HepG2 (cell line): Measurements from ENCODE around the gene PCSK5. TPM values are rescaled to one million over a fixed set of nuclear protein-coding genes. Genes with fewer than 3 reads are reported as not detected.

Experiments used
- CHCHD3 ChIP-seq: sonication (generic); formaldehyde crosslinking; IDR thresholded peaks from 2 replicates; pipeline ENCODE4 v1.8.0; 2022; ENCODE audit warnings: mild to moderate bottlenecking, missing genetic modification reagents, moderate library complexity
- DNMT3B ChIP-seq: conservative IDR thresholded peaks from 2 replicates; pipeline ENCODE4 v1.6.1; 2016; ENCODE audit warnings: missing biosample characterization, control low read depth
- HNRNPLL ChIP-seq: fragments of 200-400 bp; formaldehyde crosslinking; IDR thresholded peaks from 2 replicates; pipeline ENCODE4 v1.6.1; 2017; ENCODE audit warnings: mild to moderate bottlenecking, low read depth, low read length; ENCODE audit not compliant: poor library complexity, severe bottlenecking
- LRRFIP1 ChIP-seq: sonication (generic); formaldehyde crosslinking; conservative IDR thresholded peaks from 2 replicates; pipeline ENCODE4 v1.4.0; 2020; ENCODE audit warnings: missing genetic modification reagents
- MTF1 ChIP-seq: sonication (generic); formaldehyde crosslinking; IDR thresholded peaks from 2 replicates; pipeline ENCODE4 v1.5.0; 2020; ENCODE audit warnings: missing genetic modification reagents
- NFKBIZ ChIP-seq: IDR thresholded peaks from 2 replicates; pipeline ENCODE4 v1.6.1; 2018; ENCODE audit warnings: missing genetic modification reagents, missing compliant biosample characterization
- NKX3-1 ChIP-seq: sonication (generic); formaldehyde crosslinking; IDR thresholded peaks from 2 replicates; pipeline ENCODE4 v1.5.0; 2020; ENCODE audit warnings: missing genetic modification reagents
- NRL ChIP-seq: sonication (generic); formaldehyde crosslinking; IDR thresholded peaks from 2 replicates; pipeline ENCODE4 v1.5.0; 2020; ENCODE audit warnings: missing genetic modification reagents, mild to moderate bottlenecking, moderate library complexity, borderline replicate concordance
- PCBP1 ChIP-seq: fragments of 200-400 bp; formaldehyde crosslinking; IDR thresholded peaks from 2 replicates; pipeline ENCODE4 v1.6.1; 2017; ENCODE audit warnings: mild to moderate bottlenecking, low read depth, low read length, borderline replicate concordance
- PITX1 ChIP-seq: sonication (generic); formaldehyde crosslinking; IDR thresholded peaks from 2 replicates; pipeline ENCODE4 v1.5.1; 2020; ENCODE audit warnings: mild to moderate bottlenecking, missing genetic modification reagents
- PRDM15 ChIP-seq: sonication (generic); formaldehyde crosslinking; IDR thresholded peaks from 2 replicates; pipeline ENCODE4 v1.4.0; 2020; ENCODE audit warnings: missing genetic modification reagents
- RFX5 ChIP-seq: IDR thresholded peaks from 2 replicates; pipeline ENCODE4 v1.6.1; 2011; ENCODE audit warnings: low read depth, low read length, improper control_type of control experiment
- ZBTB8A ChIP-seq: sonication (generic); formaldehyde crosslinking; IDR thresholded peaks from 2 replicates; pipeline ENCODE4 v1.4.0; 2020; ENCODE audit warnings: mild to moderate bottlenecking, low read depth, missing genetic modification reagents, borderline replicate concordance
- ZNF256 ChIP-seq: sonication (generic); formaldehyde crosslinking; conservative IDR thresholded peaks from 2 replicates; pipeline ENCODE4 v1.4.0; 2020; ENCODE audit warnings: missing genetic modification reagents
- ZNF737 ChIP-seq: sonication (generic); formaldehyde crosslinking; IDR thresholded peaks from 2 replicates; pipeline ENCODE4 v1.5.0; 2020; ENCODE audit warnings: missing genetic modification reagents, mild to moderate bottlenecking, borderline replicate concordance
- ZNF773 ChIP-seq: sonication (generic); formaldehyde crosslinking; IDR thresholded peaks from 2 replicates; pipeline ENCODE4 v1.4.0; 2020; ENCODE audit warnings: missing genetic modification reagents, borderline replicate concordance
- ZNF816 ChIP-seq: sonication (generic); formaldehyde crosslinking; IDR thresholded peaks from 2 replicates; pipeline ENCODE4 v1.8.0; 2022; ENCODE audit warnings: missing genetic modification reagents, mild to moderate bottlenecking, borderline replicate concordance
- ZNF879 ChIP-seq: sonication (generic); formaldehyde crosslinking; IDR thresholded peaks from 2 replicates; pipeline ENCODE4 v1.8.1; 2023; ENCODE audit warnings: missing genetic modification reagents
- ZSCAN12 ChIP-seq: sonication (generic); formaldehyde crosslinking; IDR thresholded peaks from 2 replicates; pipeline ENCODE4 v1.9.0; 2021; ENCODE audit warnings: mild to moderate bottlenecking, missing genetic modification reagents
- ZUFSP ChIP-seq: sonication (generic); formaldehyde crosslinking; IDR thresholded peaks from 2 replicates; pipeline ENCODE4 v1.9.0; 2021; ENCODE audit warnings: missing genetic modification reagents, mild to moderate bottlenecking, borderline replicate concordance
- polyA plus RNA-seq, 8 experiments: library from polyadenylated mRNA; depleted of rRNA in 3 of 8; stranded (reverse) in 7 of 8; unstranded in 1 of 8; fragments of >200 nt; fragmentation: Illumina TruSeq in 4 of 8; extraction: Trizol in 4 of 8; gene quantifications; 2 replicates each; pipeline versions ENCODE4 v1.2.1 to v1.2.3, GENCODE V29; 2011 to 2016; ENCODE audit warnings: low read depth in 4 of 8, missing spikeins in 1 of 8, mixed read lengths in 1 of 8; ENCODE audit not compliant: insufficient read depth in 1 of 8
- total RNA-seq, 5 experiments: library from RNA; depleted of rRNA; stranded (reverse); fragments of >200 nt; fragmentation: Illumina TruSeq; extraction: Trizol; gene quantifications; 2 replicates each; pipeline ENCODE4 v1.2.3, GENCODE V29; 2016; ENCODE audit warnings: low read depth in 1 of 5

The PCSK5 gene
- total and polyA plus RNA-seq, 2 of the 13 experiments (the other 11 are each of a cell fraction or from before 2014, with no cell fraction given) = 0.55 to 0.66 TPM

GRCh38 chr9:76394195-76394959, 503.9 kb downstream of the PCSK5 start, which contains the start of gene RFK (continued):
- TF ChIP-seq ZSCAN12 (CRISPR knock-in tag) (0 out of 2 replicates have a peak, but pooled peaks have one; percentile 45), ZNF737 (CRISPR knock-in tag) (no peak), ZNF879 (CRISPR knock-in tag) (peak; percentile 74), CHCHD3 (CRISPR knock-in tag) (no peak; the same call in 1 of the 2 replicates), NFKBIZ (CRISPR knock-in tag) (no peak; the same call in 1 of the 2 replicates), RFX5 (no peak), ZUFSP (no peak), PRDM15 (CRISPR knock-in tag) (0 out of 2 replicates have a peak, but pooled peaks have one; percentile 55), ZNF773 (CRISPR knock-in tag) (0 out of 2 replicates have a peak, but pooled peaks have one; percentile 81), HNRNPLL (peak; percentile 91), MTF1 (CRISPR knock-in tag) (peak; percentile 46; the same call in 1 of the 2 replicates), DNMT3B (CRISPR knock-in tag) (no peak), PCBP1 (no peak), LRRFIP1 (no peak), ZNF256 (CRISPR knock-in tag) (no peak; the same call in 1 of the 2 replicates), NKX3-1 (CRISPR knock-in tag) (0 out of 2 replicates have a peak, but pooled peaks have one; percentile 39), NRL (peak; percentile 80; the same call in 1 of the 2 replicates), PITX1 (CRISPR knock-in tag) (no peak), ZBTB8A (peak; percentile 75; the same call in 1 of the 2 replicates), ZNF816 (no peak; the same call in 1 of the 2 replicates)
